GM21737 (cell line): ENCODE results near the gene RBM46.
"Not testable (repeated sequence)": the region's sequence is repeated elsewhere in the genome, so short reads cannot be mapped to it uniquely, and the experiment has no call there.

ENCODE experiments used
- ATAC-seq: cut with Tn5 transposase; IDR thresholded peaks from one replicate; pipeline ENCODE4 v1.9.1; 2021; ENCODE audit warnings: mild to moderate bottlenecking, moderate library complexity; ENCODE audit not compliant: unreplicated experiment

Gene RBM46

GRCh38 chr4:154836030-154836429 is 55.0 kb downstream of the RBM46 start:
- ATAC-seq = no peak

DNA sequence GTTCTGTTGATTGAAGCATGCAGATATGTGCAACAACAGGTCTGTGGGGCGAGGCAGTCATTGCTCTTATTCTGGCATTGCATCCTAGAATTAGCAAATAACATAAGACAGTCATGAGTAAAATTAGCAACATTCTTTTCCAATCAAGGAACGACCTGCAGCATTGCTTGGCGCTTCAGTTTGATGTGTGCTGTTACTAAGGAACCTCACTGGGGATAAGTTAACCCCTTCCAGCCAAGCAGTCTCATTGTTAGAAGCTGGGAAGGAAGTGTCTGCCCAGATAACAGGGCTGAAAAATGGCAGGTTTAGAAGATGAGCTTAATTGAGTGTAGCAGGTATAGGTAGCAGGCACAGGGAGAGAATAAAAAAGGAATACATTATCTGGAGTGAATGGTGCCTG is 55.4 kb downstream of the RBM46 start:
- no peak for ATAC-seq

GRCh38 chr4:154838155-154838554 is 57.1 kb downstream of the RBM46 start:
- ATAC-seq = no peak

- no peak for ATAC-seq
Observed at GRCh38 chr4:154838694-154839093, 57.6 kb downstream of the RBM46 start.

DNA sequence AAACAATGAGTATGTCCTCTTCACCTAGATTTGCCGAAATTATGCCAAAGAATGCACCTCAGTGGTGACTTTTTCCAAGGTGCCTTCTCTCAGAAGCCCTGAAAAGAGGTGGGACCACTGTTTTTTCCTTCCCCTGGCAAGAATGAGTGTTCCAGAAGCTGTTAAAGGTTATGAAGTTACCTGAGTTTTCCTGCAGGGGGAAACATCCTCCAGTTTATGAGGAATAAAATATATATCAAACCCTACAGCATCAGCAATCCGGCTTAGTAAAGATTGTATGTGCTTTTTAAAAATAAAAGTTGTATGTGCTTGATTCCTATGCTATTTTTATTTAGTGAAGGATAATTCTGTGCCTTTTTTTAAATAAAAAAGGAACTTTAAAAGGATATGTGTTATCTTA is 73.3 kb downstream of the RBM46 start:
- no peak for ATAC-seq

- no peak for ATAC-seq
Observed at GRCh38 chr4:154858166-154858565, 77.1 kb downstream of the RBM46 start.

DNA sequence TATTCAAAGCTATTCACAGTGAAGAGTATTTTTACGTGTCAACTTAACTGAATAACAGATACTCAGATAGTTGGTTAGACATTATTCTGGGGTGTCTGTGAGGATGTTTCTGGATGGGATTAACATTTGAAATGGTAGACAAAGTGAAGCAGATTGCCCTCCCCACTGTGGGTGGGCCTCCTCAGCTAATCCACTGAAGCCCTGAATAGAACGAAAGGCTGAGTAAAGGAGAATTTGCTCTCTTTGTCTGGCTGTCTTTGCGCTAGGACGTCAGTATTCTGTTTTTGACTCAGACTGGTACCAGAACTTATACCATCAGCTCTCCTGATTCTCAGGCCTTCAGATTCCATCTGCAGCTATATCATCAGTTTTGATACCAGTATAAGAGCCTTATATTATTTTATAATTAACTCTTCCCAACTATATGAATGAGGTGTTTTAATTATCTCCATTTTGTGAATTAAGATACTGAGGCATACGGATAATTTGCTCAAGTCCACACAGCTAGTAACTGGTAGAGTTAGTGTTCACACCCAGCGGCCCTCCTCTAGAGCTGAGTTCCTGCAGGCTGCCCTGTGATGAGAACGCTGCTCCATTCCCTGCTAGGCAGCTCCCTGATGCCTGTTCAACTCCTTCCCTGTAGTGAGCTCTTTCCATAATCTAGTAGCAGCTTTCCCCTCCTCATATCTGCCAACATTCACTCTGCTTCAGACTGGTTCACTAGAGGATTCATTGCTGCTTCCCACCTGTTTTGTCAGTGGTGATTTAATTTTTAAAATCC is 87.5 kb downstream of the RBM46 start:
- no peak for ATAC-seq

DNA sequence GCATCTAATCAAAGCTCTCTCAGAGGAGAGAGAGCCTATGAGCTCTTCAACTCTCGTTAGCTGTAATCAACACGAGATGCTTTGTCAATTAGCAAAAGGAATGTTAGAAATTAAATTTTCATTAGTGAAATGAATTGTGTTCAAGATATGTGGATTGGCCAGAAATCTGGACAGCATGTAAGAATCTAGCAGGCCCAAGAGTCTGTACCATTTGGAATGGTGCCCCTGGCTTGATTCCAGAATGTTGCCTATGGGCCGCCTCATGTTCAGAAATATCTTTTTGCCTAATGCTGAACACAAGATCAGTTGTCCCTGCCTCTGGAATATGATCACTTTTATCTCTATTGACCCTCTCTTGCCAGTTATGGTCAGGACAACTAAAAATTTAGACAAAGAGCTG is 88.2 kb downstream of the RBM46 start:
- no peak for ATAC-seq

DNA sequence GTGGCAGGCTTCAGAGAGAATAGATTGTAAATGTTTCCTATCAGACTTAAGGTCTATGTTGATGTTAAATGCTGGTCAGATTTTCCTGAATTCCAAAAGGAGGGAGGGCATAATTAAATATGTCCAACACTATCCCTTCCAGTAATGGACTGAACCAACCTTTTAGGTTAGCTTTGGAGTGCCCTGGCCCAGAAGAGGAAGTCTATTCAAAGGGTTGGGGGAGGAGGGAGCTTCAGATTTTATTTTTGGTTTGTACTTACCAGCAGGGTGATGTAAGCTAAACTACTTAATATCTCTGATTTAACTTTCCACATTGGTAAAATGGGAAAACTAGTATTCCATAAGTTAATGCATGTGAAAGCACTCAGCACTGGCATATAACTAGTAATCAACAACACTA is 91.1 kb downstream of the RBM46 start:
- no peak for ATAC-seq

DNA sequence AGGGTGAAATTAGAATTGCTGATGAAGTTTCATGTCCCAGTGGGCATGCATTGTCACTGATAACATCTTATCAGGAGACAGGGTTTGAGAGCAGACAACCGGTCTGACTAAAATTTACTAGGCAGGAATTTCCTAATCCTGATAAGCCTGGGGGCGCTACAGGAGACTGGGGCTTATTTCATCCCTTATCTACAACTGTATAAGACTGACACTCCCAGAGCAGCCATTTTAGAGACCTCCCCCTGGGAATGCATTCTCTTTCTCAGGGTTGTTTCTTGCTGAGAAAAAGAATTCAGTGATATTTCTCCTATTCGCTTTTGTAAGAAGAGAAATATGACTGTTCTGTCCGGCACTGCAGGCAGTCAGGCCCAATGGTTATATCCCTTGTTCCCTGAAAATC is 93.0 kb downstream of the RBM46 start:
- ATAC-seq = not testable (repeated sequence)

DNA sequence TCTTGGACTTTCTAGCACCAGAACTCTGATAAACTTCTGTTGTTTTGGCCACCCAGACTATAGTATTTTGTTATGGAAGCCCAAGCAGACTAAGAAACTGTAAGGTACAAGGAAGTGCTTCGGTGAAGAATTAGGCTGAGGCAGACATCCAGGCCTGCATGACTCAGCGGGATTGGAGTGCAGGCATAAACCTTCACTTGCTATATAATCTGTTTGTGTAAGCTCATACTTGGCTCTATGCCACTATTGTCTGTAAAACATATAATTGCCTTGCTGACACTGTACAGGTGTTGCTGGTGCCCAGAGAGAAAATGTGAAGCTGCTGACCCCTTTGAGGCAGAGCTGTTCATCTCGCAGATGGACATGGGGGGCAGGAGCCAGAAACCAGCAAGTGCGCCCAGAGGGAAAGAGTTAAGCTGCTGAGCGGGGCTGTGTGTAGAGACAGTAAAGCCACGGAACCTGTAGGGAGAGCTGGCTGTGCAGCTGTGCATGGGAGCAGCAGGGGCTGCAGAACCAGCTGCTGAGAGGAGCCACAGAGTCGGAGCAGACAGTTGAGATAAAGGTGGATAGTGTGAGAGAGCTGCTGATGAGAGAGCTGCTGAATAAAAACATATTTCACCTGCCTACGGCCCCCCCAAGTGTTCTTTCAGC is 96.2 kb downstream of the RBM46 start:
- ATAC-seq = no peak
